Measurements from ENCODE around the gene GRM7. TPM values are rescaled to one million over a fixed set of nuclear protein-coding genes. Genes with fewer than 3 reads are reported as not detected.

GRM7 gene
- total RNA-seq, 1 donor from 2014 or later = not detected

- no peaks in the 10 kb centered on the region for H3K27me3 ChIP-seq (ENCODE audit: control insufficient read depth, insufficient read depth, low read length)
- no peak overlapping the region for H3K4me3 ChIP-seq (ENCODE audit: low read depth, low read length)
- no peak for DNase-seq (ENCODE audit: low read depth)
- TF ChIP-seq CTCF (IDR thresholded peaks at IDR 0.05; ENCODE audit: insufficient read depth, low read length, severe bottlenecking) = no peak
- no peak for FAIRE-seq
- H3K36me3 ChIP-seq (ENCODE audit: control insufficient read depth, insufficient read depth, low read length) = no peaks in the 10 kb centered on the region
Observed at GRCh38 chr3:7146529-7146928, 285.6 kb downstream of the GRM7 start.

DNA sequence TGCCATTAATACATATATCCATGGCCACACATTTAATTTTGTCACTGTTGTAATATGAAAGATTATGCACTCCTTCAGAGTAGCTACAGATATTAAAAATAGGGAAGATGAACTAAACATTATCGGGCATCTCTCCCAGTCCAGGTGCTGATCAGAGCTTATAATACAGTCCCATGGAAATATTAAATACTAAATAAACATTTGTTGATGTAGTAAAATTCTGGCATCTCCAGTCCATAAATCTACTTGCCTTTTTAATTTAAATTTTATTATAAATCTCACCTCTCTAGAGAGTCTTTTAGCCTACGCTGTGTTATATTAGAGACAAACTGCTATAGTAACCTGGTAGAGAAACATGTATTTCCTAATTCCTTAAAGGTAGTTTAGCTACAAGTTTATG, 297.6 kb downstream of the GRM7 start:
- no peaks in the 10 kb centered on the region for H3K36me3 ChIP-seq (ENCODE audit: control insufficient read depth, insufficient read depth, low read length)
- FAIRE-seq (no peak), DNase-seq (ENCODE audit: low read depth) (no peak)
- no peaks in the 10 kb centered on the region for H3K27me3 ChIP-seq (ENCODE audit: control insufficient read depth, insufficient read depth, low read length)
- H3K4me3 ChIP-seq (ENCODE audit: low read depth, low read length) = no peak overlapping the region
- no peak for TF ChIP-seq CTCF (IDR thresholded peaks at IDR 0.05; ENCODE audit: insufficient read depth, low read length, severe bottlenecking)

DNA sequence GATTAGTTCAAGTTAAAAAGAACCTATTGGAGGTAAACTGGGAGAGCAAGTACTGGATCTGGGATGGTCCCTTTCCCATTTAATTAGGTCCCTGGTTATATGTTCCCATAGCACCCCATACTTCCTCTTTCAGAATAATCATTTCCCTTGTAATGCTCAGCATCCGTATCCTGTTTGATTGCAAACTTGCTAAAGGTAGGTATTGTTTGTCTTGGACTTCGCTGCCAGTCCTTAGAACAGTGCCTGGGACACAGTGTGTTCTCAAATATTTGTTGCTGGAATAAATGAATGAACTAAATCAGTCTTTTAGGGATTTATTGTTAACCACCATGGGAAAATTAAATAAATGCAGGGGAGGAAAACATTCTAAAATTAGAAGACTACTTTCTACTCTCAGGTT, 299.8 kb downstream of the GRM7 start:
- DNase-seq (ENCODE audit: low read depth) (no peak), FAIRE-seq (no peak)
- no peak overlapping the region for H3K4me3 ChIP-seq (ENCODE audit: low read depth, low read length)
- H3K36me3 ChIP-seq (ENCODE audit: control insufficient read depth, insufficient read depth, low read length) = no peaks in the 10 kb centered on the region
- no peak for TF ChIP-seq CTCF (IDR thresholded peaks at IDR 0.05; ENCODE audit: insufficient read depth, low read length, severe bottlenecking)
- no peaks in the 10 kb centered on the region for H3K27me3 ChIP-seq (ENCODE audit: control insufficient read depth, insufficient read depth, low read length)

GRCh38 chr3:7166460-7166859, 305.5 kb downstream of the GRM7 start:
- Histone ChIP-seq H3K4me3 (ENCODE audit: low read depth, low read length) (no peak overlapping the region), H3K36me3 (ENCODE audit: control insufficient read depth, insufficient read depth, low read length) (no peaks in the 10 kb centered on the region), H3K27me3 (ENCODE audit: control insufficient read depth, insufficient read depth, low read length) (no peaks in the 10 kb centered on the region)
- no peak for TF ChIP-seq CTCF (IDR thresholded peaks at IDR 0.05; ENCODE audit: insufficient read depth, low read length, severe bottlenecking)
- no peak for FAIRE-seq
- DNase-seq (ENCODE audit: low read depth) = no peak

- FAIRE-seq = no peak
- H3K36me3 ChIP-seq (ENCODE audit: control insufficient read depth, insufficient read depth, low read length) = no peaks in the 10 kb centered on the region
- TF ChIP-seq CTCF (IDR thresholded peaks at IDR 0.05; ENCODE audit: insufficient read depth, low read length, severe bottlenecking) = no peak
Observed at GRCh38 chr3:7171493-7171892, 310.6 kb downstream of the GRM7 start.

DNA sequence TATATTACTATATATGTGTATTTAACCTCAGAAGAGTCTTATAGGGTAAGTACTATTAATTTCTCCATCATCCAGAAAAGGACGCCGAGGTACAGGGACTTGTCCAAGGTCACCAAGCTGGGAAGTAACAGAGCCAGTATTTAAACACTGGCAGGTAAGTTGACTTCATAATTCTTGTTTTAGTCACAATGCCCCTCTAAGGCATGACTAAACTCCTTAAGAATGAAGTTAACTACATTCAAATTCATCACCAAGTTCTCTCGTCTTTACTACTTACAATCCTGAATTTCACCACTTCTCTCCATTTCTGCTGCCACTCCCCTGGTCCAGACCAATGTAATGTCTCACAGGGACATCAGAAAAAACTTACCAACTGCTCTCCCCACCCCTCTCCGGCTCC, 312.1 kb downstream of the GRM7 start:
- FAIRE-seq (no peak), DNase-seq (ENCODE audit: low read depth) (no peak)
- no peaks in the 10 kb centered on the region for H3K27me3 ChIP-seq (ENCODE audit: control insufficient read depth, insufficient read depth, low read length)
- no peaks in the 10 kb centered on the region for H3K36me3 ChIP-seq (ENCODE audit: control insufficient read depth, insufficient read depth, low read length)
- no peak for TF ChIP-seq CTCF (IDR thresholded peaks at IDR 0.05; ENCODE audit: insufficient read depth, low read length, severe bottlenecking)
- no peak overlapping the region for H3K4me3 ChIP-seq (ENCODE audit: low read depth, low read length)

More at GRCh38 chr3:7171493-7171892, 310.6 kb downstream of the GRM7 start:
- no peak for DNase-seq (ENCODE audit: low read depth)
- Histone ChIP-seq H3K4me3 (ENCODE audit: low read depth, low read length) (no peak overlapping the region), H3K27me3 (ENCODE audit: control insufficient read depth, insufficient read depth, low read length) (no peaks in the 10 kb centered on the region)

All from bronchial epithelial cell (primary cell).